ENCODE data around the gene AGFG1.
"Not testable (repeated sequence)": the region's sequence is repeated elsewhere in the genome, so short reads cannot be mapped to it uniquely, and the experiment has no call there.

The AGFG1 gene

GRCh38 chr2:227517724-227518123, 45.8 kb downstream of the AGFG1 start:
- Histone ChIP-seq H3K27me3 (ENCODE audit: insufficient read depth, poor library complexity, severe bottlenecking) (no peaks in the 10 kb centered on the region), H3K4me3 (replicated peaks; ENCODE audit: insufficient read depth, low read length) (no peak overlapping the region), H3K27ac (replicated peaks) (no peak overlapping the region)
- DNase-seq (ENCODE audit: low read depth in 1 of 2, low spot score in 1 of 2), result no peak
- TF ChIP-seq CTCF (IDR thresholded peaks at IDR 0.05; ENCODE audit: insufficient read depth, low read length) (no peak), SPI1 (IDR thresholded peaks at IDR 0.05; ENCODE audit: borderline replicate concordance, low read depth) (no peak)

GRCh38 chr2:227518278-227518865, 46.4 kb downstream of the AGFG1 start:
- DNase-seq (ENCODE audit: low read depth in 1 of 2, low spot score in 1 of 2), result not testable (repeated sequence)

GRCh38 chr2:227521178-227521577, 49.2 kb downstream of the AGFG1 start:
- not testable (repeated sequence) for H3K4me3 ChIP-seq (replicated peaks; ENCODE audit: insufficient read depth, low read length); H3K27ac ChIP-seq (replicated peaks); DNase-seq (ENCODE audit: low read depth in 1 of 2, low spot score in 1 of 2); H3K27me3 ChIP-seq (ENCODE audit: insufficient read depth, poor library complexity, severe bottlenecking)

More at GRCh38 chr2:227518278-227518865, 46.4 kb downstream of the AGFG1 start:
- H3K27ac ChIP-seq (replicated peaks); H3K4me3 ChIP-seq (replicated peaks; ENCODE audit: insufficient read depth, low read length); H3K27me3 ChIP-seq (ENCODE audit: insufficient read depth, poor library complexity, severe bottlenecking): not testable (repeated sequence)

GRCh38 chr2:227524665-227525064, 52.7 kb downstream of the AGFG1 start:
- no peaks in the 10 kb centered on the region for H3K27me3 ChIP-seq (ENCODE audit: insufficient read depth, poor library complexity, severe bottlenecking)
- no peak overlapping the region for H3K4me3 ChIP-seq (replicated peaks; ENCODE audit: insufficient read depth, low read length)
- no peak for TF ChIP-seq REST (IDR thresholded peaks at IDR 0.05; ENCODE audit: insufficient replicate concordance, low read depth)
- no peak for TF ChIP-seq CTCF (IDR thresholded peaks at IDR 0.05; ENCODE audit: insufficient read depth, low read length)
- TF ChIP-seq POLR2AphosphoS5 (IDR thresholded peaks at IDR 0.05; ENCODE audit: low read depth), result no peak
- DNase-seq (ENCODE audit: low read depth in 1 of 2, low spot score in 1 of 2), result no peak
- no peak overlapping the region for H3K27ac ChIP-seq (replicated peaks)

- no peak for TF ChIP-seq CTCF (IDR thresholded peaks at IDR 0.05; ENCODE audit: insufficient read depth, low read length)
- no peak for TF ChIP-seq REST (IDR thresholded peaks at IDR 0.05; ENCODE audit: insufficient replicate concordance, low read depth)
- no peak for TF ChIP-seq SPI1 (IDR thresholded peaks at IDR 0.05; ENCODE audit: borderline replicate concordance, low read depth)
- no peak for TF ChIP-seq GABPA (IDR thresholded peaks at IDR 0.05; ENCODE audit: low read depth)
- TF ChIP-seq POLR2AphosphoS5 (IDR thresholded peaks at IDR 0.05; ENCODE audit: low read depth), result no peak
- Histone ChIP-seq H3K27ac (replicated peaks) (no peak overlapping the region), H3K27me3 (ENCODE audit: insufficient read depth, poor library complexity, severe bottlenecking) (no peaks in the 10 kb centered on the region), H3K4me3 (replicated peaks; ENCODE audit: insufficient read depth, low read length) (no peak overlapping the region)
- no peak for DNase-seq (ENCODE audit: low read depth in 1 of 2, low spot score in 1 of 2)
Observed at GRCh38 chr2:227527351-227527750, 55.4 kb downstream of the AGFG1 start.
